HG03571 (cell line): ENCODE measurements around the gene REELD1.

Source experiments
- ATAC-seq: cut with Tn5 transposase; IDR thresholded peaks from one replicate; pipeline ENCODE4 v1.9.1; 2021; ENCODE audit not compliant: unreplicated experiment

Gene REELD1

GRCh38 chr4:146265950-146266490 is 51.7 kb downstream of the REELD1 start:
- no peak for ATAC-seq

GRCh38 chr4:146267826-146268225 is 53.5 kb downstream of the REELD1 start:
- ATAC-seq: no peak

DNA sequence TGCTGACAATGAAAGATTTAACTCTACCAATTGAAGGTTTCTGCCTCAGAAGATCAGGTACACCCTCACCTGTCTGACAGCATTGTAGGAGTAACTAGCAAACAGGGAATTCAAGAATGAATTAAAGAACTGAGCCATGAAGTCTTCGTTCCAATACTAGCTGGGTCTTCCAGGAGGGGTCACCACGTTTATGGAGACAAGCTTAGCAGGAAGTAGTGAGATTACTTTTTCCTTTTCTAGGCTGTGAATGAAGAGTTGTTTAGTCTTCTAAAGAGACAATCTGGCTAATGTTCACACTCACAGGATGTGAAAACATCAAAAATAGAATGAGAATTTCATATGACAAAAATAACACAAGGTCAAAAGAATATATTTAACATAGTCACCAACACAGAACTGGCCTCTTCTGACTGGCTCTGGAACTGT is 54.9 kb downstream of the REELD1 start:
- peak; percentile 57 for ATAC-seq

DNA sequence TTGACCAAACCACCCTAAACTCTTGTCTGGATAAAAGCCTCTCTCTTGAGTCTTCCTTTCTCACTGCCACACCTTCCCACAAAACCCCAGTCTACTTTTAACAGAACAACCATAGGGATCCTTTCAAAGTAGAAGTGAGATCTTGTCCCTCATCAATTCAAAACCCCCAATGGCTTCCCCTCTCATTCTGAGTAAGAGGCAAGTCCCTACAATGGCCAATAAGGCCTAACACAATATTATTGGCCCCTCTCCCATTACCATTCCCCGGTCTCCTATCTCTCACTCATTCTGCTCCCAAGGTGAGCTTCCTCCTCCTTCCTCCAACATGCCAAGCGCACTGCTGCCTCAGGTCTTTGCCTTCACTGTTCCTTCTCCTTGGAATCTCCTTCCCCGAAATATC is 57.1 kb downstream of the REELD1 start:
- ATAC-seq: no peak

DNA sequence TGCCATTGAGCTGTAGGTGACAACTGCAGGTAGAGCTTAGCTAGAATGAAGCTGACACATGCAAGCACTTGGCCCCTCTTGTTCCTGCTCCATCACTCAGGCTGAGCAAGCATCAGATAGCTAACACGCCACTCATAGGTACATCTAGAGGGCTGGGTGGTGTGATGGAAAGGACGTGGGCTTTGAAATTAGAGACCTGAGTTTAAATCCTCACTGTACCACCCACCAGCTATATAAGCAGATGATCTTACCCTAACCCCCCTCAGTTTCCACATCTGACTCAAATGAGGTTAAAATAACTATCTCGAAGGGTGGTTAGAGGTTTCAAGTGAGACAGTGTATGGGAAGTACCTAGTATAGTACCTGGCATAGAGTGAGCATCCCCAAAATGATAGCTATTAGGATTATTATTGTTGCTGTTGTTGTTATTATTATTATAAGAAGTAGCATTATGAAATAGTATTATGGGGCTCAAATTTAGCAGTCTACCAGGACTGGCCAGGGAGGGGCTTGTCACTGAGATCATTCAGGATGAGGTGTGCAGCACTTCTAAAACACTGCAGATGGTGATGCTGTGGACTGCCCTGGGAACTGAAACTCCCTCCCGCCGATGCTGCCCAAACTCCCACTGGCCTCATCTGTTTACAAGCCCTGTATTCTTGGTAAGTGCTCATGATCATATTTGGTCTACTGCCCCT is 59.0 kb downstream of the REELD1 start:
- peak; percentile 69 for ATAC-seq

GRCh38 chr4:146274774-146275173 is 60.4 kb downstream of the REELD1 start:
- ATAC-seq: no peak

DNA sequence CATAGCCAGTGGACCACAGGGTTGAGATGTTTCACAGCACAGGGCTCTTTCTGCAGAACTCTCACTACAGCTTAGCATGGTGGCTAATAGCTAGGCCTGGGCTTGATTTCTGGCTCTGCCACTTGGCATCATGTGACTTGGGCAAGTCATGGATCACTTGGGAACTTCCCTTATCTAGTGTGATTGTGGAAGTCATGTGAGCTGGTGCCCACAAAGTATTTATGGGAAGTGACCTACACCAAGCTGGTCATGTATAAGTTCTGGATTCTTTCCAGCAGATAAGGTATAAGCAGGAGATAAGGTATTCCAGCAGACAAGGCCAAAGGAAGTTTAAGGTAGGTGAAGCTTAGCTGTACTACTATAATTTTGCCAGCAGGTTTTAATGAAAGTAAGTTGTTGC is 61.0 kb downstream of the REELD1 start:
- no peak for ATAC-seq

DNA sequence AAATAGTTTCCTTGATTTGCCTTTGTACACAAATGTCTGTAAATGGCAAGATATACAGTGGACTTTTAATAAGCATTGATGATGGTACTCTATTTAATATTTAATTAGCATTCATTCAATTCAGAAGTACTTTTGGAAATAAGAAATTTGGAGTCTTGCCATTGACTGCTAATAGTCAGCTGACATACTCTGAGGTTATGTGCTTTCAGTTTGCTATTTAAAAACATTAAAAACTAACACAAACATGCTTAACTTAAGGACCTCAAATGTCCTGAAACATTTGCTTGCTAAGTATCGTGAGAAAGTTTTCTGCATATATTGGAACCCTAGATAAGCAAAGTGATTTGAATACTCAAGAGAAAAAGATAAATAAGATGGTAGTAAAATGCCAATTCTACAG is 64.6 kb downstream of the REELD1 start:
- ATAC-seq: no peak
